NCI-H2107 treated with DMSO at 0.1 percent for 48 hours (cell line): ENCODE measurements around the gene ARPC2.

Source experiments
- DNase-seq: peaks from one replicate; lab custom pipeline; 2025; ENCODE audit not compliant: unreplicated experiment; lab: John Stamatoyannopoulos, UW

The ARPC2 gene

DNA sequence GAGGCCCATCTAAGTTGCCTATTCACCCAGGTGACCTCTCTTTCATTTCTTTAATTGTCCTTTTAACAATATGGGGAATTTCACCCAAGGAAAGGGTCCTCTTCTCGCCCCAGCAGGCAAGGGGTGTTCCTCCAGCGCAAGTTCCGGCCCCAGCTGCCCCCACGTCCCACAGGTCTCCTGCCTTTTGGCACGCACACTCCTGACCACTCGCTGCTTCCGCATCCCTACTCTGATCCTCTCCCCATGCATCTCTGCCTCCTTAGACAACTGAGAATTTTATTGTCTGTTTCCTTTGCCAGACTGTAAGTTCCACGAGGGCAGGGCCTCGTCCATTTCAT is 684 bp upstream of the ARPC2 start:
- DNase-seq, result no peak

DNA sequence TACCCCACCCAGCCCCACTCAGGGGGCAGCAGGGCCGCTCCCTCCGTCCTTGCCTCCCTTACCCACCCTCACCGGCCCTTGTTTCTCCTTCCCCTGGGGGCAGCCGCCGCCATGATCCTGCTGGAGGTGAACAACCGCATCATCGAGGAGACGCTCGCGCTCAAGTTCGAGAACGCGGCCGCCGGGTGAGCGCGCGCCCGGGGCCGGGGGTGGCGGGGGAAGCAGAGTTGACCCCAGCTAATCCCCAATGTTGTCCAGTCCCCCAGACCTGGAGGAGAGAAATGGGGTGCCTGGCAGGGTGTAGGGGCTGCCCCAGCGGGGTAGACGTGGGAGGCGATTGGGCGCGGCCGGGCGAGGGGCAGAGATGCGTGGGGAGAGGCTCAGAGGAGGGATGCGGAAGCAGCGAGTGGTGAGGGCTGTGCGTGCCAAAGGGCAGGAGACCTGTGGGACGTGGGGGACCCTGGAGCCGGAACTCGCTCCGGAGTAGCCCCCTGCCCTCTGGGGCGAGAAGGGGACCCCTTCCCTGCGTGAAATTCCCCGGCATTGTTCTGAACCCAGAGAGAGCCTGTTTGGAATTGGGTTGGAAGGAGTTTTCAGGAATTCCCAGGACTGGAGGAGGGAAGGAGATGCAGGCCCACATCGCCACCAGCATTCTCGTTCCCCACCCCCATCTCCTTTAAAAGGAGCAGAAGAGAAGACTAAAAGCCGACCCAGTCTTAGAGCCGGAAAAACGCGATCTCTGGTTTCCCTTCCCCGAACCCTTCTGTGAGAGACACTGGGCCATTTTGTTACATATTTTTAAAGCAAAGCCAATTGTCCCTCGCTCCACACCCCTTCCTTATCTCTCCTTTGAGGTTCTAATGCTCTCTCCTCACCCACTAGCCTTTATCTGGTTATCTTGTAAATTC is 625 bp downstream of the ARPC2 start:
- DNase-seq, result peak; percentile 2

DNA sequence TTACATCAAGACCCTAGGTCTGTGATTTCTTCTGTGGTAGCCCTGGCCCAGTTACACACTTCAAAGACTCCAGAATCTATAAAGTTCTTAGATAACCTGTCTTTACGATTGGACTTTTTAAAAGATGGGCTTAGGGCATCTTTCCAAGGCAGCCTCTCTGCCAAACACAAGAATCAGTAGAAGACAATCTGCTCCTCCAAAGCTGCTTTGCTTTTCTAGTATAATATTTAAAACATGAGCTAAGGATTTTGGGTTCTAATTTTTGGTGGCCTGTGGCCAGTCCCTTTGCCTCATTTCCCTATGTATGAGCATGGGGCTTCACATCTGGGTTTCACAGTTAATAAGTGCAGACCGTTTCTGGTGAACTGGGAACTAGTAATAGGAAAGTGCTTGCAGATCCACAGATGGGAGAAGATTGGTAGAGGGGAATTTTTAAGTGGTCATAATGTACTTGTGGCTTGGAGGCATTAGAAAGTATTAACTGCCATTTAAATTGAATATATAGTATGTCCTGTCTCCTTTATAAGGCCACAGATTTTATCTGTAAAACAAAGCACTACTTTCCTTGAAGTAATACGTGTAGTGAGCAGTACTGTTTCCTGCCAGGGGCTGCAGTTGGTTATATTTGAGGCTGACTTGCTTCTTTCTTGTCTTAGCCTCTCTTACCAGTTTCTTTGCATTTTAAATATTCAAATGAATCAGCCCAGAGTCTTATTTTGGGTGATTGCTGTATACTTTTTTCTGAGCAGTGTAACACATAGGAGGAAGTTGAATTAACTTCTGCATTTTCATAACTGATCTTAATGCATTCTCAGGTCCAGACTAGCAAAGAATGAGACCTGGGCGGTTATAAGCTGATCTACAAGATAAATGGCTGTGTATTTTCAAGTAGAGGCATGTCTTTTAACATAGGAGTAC is 1.5 kb downstream of the ARPC2 start:
- no peak for DNase-seq

DNA sequence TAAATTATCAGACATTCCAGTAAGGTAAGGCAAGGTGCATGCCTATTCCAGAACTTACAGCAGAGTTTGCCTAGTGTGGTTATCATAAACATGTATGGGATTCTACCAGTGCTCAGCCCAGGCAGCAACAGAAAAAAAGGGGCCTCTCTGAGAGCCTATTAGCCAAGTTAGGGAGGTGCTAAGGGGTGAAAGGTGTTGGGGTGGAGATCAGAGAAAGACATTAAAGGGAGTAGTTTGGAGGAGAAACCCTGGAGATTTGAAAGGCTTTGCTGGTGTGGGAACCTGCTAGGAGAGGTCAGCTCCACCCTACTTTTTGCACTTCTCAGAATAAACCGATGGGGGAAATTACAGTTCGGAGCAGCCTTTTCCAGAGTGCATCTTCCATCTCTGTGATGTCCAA is 2.9 kb downstream of the ARPC2 start:
- no peak for DNase-seq

DNA sequence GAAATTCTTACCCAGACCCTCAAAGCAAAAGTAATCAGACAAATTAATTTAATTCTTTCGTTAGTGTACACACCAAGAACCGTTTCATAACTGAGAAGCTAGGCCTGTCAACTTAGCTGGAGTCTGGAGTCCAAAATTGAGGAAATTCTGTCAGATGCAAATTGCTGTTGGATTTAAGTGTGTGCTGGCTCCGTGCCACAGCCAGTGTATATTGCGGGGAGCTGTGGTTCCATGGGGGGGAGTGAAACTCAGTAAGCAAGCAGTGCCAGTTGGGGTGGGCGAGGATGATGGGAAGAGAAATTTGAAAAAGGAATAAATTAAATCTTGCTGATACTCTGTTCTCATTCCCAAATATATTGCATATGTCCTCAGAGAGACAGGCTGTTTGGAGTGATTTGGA is 4.0 kb downstream of the ARPC2 start:
- no peak for DNase-seq

DNA sequence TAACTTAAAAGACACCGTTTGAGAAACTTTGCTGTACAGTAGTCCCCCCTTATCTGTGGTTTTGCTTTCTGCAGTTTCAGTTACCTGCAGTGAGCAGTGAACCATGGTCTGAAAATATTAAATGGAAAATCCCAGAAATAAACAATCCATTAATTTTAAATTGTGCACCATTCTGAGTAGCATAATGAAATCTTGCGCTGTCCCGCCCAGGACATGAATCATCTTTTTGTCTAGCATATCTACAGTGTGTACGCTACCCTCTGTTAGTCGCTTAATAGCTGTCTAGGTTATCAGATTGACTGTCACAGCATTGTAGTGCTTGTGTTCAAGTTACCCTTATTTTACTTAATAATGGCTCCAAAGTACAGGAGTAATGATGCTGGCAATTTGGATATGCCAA is 6.1 kb downstream of the ARPC2 start:
- DNase-seq, result no peak

DNA sequence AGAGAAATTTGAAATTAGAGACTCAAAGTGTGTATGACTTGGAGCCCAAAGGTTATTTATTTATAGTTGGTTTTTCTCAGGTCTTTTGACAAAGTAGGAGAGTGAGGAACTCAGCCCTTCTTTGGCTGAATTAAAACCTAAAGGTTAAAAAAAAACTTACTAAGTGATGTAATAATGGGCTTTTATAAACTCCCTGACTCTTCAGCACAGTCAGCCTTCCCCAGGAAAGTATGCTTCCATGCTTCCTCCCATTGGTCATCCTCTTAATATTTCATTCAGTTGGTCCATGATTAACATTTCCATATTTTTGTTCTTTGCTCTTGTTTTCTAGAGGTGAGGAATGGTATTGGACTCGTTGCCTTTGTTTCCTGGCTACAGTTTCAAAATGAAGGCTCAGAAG is 7.2 kb downstream of the ARPC2 start:
- DNase-seq, result no peak

DNA sequence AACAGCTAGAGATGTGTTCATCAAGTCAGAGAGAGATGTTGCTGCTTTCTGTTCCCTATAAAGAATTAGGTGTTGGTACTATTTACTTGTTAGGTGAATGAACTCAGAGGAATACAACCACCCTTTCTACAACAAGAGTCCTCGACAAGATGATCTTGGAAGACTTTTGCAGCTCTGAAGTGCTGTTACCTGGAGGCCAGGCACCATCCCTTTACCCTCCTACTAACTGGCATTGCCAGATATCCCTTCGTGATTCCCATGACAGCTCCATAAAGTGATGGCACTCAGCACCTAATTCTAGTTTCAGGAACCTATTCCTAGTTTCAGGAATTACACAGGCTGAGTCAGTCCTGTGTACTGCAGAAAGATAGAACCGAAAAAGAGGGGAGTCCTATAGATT is 9.9 kb downstream of the ARPC2 start:
- no peak for DNase-seq

DNA sequence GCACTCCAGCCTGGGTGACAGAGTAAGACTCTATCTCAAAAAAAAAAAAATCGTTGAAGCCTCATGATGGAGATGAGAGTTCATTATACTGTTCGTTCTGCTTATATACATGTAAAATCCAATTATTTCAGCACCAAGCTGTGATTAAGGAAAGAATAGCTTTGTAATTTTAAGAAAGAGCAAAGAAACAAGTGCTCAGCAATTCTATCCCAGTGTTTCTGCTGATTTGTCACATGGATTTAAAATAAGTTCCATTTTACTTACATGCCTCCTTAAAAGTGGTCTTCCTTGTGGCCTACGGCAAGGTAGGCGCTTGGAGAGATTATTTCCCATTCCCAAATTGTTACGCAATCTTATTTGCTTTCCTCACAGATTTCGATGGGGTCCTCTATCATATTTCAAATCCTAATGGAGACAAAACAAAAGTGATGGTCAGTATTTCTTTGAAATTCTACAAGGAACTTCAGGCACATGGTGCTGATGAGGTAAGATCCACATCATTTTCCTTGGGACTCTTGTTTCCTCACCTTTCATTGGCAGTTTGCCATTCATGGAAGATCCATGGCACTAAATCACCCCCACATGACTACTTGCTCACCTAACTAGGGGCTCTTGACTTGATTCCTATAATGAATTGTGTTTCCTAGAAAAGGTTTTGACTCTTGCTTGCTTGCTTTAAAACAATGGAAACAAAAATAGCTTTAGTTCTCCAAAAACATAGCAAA is 11.5 kb downstream of the ARPC2 start:
- DNase-seq, result no peak

DNA sequence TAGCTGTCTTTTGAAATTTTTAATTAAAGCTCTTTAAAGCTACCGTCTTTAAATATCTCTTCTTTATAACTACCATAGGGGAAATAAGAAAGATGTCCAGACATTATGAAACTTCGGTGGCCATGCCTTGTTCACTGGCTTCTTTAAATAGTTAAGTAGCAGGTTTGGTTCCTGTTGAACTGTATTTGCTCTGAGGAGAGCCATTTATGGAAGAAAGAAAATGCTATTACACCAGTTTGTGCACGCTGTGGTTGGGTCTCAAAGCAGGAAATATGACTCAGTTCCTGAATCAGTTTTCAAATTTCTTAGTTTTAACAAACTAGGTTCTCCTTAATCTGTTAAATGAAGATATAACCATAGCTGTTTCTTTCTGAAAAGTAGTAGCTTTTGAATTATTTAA is 12.2 kb downstream of the ARPC2 start:
- DNase-seq, result no peak

DNA sequence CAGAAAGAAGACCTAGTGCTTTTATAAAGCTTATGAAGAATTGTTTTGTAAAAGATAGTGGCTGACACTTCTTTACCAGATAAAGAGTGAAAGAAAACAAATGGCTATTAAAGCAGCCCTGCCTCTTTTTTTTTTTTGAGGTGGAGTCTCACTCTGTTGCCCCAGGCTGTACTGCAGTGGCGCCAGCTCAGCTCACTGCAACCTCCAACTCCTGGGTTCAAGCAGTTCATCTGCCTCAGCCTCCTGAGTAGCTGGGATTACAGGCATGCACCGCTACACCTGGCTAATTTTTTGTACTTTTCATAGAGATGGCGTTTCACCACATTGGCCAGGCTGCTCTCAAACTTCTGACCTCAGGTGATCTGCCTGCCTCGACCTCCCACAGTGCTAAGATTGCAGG is 12.9 kb downstream of the ARPC2 start:
- no peak for DNase-seq

DNA sequence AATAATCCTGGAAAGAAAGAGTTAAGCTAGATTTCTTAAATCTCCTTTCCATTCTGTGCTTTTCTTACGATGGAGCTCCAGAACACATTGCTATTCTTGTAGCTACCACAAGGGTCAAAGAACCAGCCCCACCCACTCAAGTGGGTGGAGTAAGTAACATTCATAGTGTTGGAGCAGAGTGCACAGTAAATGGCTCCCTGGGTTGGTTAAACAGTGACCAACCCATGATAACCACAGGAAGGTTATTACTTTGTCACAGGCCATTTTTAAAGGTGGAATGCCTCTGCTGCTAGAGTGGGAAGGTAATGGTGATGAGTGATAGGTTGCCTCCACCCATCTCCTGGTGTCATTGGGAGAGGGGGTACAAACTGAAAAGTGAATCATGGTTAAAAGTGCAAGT is 13.9 kb downstream of the ARPC2 start:
- no peak for DNase-seq

DNA sequence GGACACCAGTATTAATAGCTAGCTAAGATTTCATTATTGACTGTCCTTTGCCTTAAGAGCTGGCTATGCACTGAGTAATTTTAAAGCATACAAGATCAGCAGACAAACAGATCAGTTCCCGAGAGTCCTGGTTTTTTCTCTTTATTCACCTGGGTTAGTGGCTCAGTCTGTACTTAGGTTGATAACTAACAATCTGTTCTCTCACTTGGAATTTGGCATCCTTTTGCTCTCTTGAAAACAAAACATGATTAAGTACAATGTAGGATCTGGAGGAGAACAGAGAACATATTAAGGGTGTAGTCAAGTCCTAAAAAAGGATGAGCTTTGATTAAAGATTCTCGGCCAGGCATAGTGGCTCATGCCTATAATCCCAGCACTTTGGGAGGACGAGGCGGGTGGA is 16.6 kb downstream of the ARPC2 start:
- DNase-seq, result no peak

DNA sequence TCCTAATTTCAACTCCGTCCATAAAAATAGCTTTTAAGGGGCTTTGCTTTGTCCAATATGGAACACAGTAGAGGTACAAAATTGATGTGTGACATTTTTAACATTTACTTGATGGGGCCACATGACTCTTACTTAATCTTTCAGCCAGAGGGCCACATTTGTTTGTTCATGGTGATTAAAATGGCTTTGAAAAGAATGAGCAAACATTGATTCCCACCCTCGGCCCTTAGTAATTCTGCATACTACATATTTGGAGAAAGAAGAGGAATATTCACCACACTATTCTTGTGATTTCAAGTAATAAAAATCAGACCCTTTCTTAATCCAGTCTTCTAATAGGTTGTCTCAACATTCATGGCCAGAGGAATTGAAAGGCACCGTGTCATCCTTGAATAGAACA is 17.5 kb downstream of the ARPC2 start:
- DNase-seq, result no peak

DNA sequence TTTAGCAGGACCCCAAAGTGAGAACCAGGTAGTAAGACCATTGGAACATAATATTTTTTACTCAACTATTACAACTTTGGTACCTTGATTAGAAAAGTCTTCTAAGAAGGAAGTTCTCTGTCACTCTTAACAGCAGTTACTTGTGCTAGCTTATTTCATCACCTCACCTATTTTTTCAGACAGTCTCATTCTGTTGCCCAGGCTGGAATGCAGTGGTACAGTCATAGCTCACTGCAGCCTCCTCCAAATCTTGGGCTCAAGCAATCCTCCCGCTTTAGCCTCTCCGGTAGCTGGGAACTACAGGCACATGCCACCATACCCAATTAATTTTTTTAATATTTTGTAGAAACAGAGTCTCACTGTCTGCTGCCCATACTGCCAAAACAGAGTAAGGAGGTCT is 18.0 kb downstream of the ARPC2 start:
- no peak for DNase-seq

DNA sequence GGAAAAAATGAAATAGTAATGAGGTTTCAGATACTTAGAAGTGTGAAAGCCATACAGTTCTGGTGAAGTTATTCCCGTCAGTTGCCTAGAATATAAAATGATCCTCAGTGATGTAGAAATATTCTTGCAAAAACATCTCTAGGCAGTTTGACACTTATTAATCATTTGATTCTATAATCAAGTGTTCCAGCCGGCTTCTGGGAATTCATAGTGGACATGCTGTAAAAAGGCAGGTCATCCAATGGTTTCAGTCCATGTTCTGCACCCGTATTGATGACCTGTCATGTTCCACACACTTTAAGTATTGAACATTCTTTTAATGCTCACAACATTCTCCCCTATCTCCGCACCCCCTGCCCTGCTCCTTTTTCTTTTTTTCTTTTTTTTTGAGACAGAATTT is 19.8 kb downstream of the ARPC2 start:
- no peak for DNase-seq

DNA sequence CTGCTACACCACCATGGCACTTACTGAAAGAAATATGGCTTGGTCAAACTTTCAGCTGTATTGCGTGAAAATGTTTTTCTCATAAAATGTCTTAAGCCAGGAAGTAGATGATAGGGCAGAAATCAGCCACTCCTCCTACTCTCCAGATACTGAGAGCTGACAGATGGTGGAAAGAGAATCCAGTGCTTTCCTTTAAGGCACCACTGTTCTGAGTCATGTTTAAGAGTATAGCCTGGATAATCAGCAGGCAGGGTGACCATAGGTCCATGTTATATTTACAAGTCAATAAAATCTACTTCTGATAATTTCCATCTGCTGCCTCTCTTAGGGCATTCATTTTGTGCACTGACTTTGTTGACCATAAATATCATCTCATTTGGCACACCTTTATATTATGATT is 21.9 kb downstream of the ARPC2 start:
- no peak for DNase-seq

DNA sequence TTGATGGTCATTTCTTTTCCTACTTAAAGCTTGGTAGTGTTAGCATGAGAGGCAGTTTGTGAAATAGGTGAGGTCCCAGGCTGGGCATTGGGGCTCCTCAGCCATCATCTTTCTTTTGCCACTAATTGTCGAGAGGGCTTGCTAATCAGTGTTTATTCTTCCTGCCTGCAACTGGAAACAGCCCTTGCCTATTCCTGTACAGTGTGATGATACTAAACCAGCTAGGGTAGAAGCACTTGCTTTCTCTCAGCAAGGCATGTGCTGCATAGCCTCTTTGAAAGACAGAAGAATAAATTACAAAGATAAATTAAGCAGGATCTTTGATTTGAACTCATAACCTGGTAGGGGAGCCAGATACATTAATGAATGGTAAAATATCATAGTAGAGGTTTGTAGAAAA is 27.2 kb downstream of the ARPC2 start:
- no peak for DNase-seq

DNA sequence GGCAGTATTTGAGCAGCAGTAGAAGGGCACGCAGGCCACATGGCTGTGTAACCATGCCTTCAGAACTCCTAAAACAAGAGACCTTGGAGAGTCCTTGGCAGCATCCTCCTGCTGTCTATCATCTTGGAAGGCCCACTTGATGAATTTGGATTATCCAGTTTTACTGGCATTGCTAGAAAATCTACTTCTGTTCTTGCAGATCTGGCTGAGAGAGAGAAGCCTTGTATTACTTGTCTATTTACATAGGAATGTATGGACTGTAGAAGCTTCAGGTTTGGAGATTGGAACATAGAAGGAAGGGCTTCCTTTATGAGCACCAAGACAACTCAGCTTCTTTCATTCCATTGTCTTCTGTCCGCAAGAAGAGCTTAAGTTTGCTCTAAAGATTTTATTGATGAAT is 27.7 kb downstream of the ARPC2 start:
- DNase-seq, result no peak

DNA sequence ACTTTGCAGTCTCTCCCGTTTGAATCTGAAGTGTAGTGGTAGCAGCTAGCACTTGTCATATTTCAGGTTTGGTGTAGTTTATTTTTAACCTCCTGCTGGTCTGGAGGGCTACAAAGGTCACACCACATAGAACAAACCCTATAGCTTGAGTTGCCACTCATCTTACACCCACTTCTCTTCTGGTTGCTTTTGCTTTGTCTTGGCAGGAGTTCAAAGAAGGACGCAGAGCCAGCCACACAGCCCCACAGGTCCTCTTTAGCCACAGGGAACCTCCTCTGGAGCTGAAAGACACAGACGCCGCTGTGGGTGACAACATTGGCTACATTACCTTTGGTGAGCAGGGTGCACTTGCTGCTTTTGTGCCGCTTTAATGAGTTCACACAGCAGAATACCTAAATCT is 28.2 kb downstream of the ARPC2 start:
- peak; percentile 58 for DNase-seq

DNA sequence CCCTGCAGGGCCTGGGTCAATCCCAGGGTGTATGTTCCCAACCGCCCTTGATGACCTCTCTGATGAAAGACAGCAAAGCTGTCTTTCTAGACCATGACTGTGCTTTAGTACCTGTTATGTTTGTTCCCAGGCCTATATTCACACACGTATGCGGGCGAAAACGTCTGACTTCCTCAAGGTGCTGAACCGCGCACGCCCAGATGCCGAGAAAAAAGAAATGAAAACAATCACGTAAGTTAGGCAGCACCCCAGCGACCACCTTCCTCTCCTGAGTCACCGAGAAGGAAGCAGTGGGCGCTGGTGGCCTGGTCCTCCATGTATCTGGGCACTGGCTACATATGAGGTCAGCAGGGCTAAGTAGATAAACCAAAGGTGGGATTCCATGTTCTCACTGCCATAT is 32.7 kb downstream of the ARPC2 start:
- no peak for DNase-seq
